Measurements from ENCODE around the gene APBA1. TPM values are rescaled to one million over a fixed set of nuclear protein-coding genes. Genes with fewer than 3 reads are reported as not detected.

APBA1 gene
- total RNA-seq, 4 donors from 2014 or later, result 3.3 to 9.7 (median 5.2) TPM

DNA sequence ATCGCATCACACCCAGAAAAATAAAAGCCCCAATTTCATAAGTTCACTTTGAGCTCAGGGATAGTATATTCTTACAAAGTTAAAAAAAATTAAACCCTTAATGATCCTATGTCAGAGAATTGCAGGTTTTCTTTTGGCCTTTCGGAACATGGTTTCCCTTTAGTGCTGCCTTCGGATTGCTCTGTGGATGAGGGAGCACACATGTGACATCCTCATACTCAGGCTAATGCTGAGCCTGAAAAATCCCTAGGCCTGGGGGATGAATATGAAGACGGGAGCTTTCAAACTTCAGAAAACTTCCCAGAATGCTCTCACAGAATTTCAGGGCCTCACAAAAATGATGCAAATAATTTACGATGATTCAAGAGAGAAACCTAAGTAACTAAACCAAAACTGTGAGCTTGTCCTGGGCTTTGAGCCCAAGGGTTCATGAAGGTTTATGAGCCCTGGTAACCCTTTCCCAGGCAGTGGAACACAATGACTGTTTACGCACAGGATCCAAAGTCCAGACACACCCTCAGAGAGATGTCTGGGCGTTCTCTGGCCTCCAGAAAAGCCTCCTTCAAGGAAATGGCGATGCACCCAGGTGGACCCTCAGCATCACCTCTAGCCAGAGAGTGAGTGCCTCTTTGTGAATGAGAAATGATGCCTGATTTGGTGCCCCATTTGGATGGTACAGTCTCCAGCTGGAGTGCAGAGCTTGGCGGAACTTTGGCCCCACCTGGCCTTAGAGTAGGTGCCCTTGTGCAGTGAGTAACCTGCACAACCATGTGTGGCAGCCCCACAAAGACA is 201.8 kb downstream of the APBA1 start:
- peaks cover 0 to 10% (median 0%) of the 10 kb centered on the region in 4 donors for H3K36me3 ChIP-seq
- intact Hi-C loops (cut with DNase I), result no loop called here
- H3K9me3 ChIP-seq, result no peaks in the 10 kb centered on the region
- no peaks in the 10 kb centered on the region for H3K27me3 ChIP-seq
- H3K4me3 ChIP-seq, result no peak overlapping the region
- no peak overlapping the region for H3K27ac ChIP-seq (replicated peaks in 1 of 4)
- TF ChIP-seq POLR2AphosphoS5 (IDR thresholded peaks at IDR 0.05), result no peak
- TF ChIP-seq, protein P1, sequence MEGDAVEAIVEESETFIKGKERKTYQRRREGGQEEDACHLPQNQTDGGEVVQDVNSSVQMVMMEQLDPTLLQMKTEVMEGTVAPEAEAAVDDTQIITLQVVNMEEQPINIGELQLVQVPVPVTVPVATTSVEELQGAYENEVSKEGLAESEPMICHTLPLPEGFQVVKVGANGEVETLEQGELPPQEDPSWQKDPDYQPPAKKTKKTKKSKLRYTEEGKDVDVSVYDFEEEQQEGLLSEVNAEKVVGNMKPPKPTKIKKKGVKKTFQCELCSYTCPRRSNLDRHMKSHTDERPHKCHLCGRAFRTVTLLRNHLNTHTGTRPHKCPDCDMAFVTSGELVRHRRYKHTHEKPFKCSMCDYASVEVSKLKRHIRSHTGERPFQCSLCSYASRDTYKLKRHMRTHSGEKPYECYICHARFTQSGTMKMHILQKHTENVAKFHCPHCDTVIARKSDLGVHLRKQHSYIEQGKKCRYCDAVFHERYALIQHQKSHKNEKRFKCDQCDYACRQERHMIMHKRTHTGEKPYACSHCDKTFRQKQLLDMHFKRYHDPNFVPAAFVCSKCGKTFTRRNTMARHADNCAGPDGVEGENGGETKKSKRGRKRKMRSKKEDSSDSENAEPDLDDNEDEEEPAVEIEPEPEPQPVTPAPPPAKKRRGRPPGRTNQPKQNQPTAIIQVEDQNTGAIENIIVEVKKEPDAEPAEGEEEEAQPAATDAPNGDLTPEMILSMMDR (IDR thresholded peaks at IDR 0.05), result no peak
- no peak for TF ChIP-seq EP300 (IDR thresholded peaks at IDR 0.05)
- TF ChIP-seq POLR2A (IDR thresholded peaks at IDR 0.05; ENCODE audit: low read depth), result no peak
- WGBS, result 93% methylated on average over 9 of the region's 9 CpGs
- DNase-seq (ENCODE audit: extremely low spot score), result no peak
- peaks cover 0 to 15% (median 11%) of the 10 kb centered on the region in 4 donors for H3K4me1 ChIP-seq

DNA sequence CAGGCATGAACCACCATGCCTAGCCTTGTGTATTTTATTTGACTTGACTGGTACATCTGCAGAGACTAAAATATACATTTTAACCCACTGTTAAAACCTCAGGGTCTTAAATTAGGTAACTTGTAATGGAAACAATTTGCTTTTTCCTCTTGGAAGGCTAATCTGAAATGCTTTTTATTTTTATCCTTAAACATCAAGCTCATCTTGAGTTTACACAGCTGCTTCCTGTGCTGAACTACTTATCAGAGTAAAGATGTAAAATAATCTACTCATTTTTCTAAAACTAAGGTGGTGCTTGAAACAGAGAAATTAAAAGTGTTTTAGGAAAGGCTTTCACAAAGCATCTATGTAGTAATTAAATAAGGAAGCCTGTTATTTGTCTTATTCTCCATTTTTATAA is 203.0 kb downstream of the APBA1 start:
- intact Hi-C loops (cut with DNase I), result no loop called here
- Histone ChIP-seq H3K36me3 (peaks cover 0 to 10% (median 0%) of the 10 kb centered on the region in 4 donors), H3K27ac (replicated peaks in 1 of 4) (no peak overlapping the region), H3K4me1 (peaks cover 0 to 19% (median 17%) of the 10 kb centered on the region in 4 donors), H3K4me3 (no peak overlapping the region), H3K27me3 (no peaks in the 10 kb centered on the region), H3K9me3 (no peaks in the 10 kb centered on the region)
- no peak for TF ChIP-seq POLR2AphosphoS5 (IDR thresholded peaks at IDR 0.05)
- TF ChIP-seq EP300 (IDR thresholded peaks at IDR 0.05), result no peak
- TF ChIP-seq, protein P1 (IDR thresholded peaks at IDR 0.05), result no peak
- TF ChIP-seq POLR2A (IDR thresholded peaks at IDR 0.05; ENCODE audit: low read depth), result no peak
- no peak for DNase-seq (ENCODE audit: extremely low spot score)

DNA sequence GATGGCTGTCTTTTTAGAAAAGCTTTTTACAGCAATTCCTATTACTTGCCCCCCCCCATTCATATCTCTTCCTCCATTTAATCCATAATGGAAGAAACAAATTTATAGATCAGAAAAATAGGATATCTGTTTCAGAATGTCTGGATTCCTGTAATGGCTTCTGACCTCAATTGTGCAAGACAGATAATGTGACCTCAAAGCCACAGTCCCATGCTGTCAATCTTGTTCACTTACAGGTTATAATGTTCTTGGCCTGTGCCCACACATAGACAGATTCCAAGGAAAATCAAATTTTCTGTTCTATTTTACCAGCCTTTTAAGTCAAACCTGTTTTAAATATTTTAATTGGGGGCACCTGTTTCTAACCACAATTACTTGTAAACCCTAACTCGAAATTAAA is 203.8 kb downstream of the APBA1 start:
- H3K4me1 ChIP-seq, result peaks cover 0 to 19% (median 17%) of the 10 kb centered on the region in 4 donors
- no peak for TF ChIP-seq POLR2A (IDR thresholded peaks at IDR 0.05; ENCODE audit: low read depth)
- TF ChIP-seq POLR2AphosphoS5 (IDR thresholded peaks at IDR 0.05), result no peak
- TF ChIP-seq EP300 (IDR thresholded peaks at IDR 0.05), result no peak
- TF ChIP-seq, protein P1 (IDR thresholded peaks at IDR 0.05), result no peak
- H3K9me3 ChIP-seq, result no peaks in the 10 kb centered on the region
- no peak overlapping the region for H3K27ac ChIP-seq (replicated peaks in 1 of 4)
- peaks cover 0 to 10% (median 0%) of the 10 kb centered on the region in 4 donors for H3K36me3 ChIP-seq
- H3K4me3 ChIP-seq, result no peak overlapping the region
- no peak for DNase-seq (ENCODE audit: extremely low spot score)
- intact Hi-C loops (cut with DNase I), result no loop called here
- 96% methylated on average over 1 of the region's 1 CpG for WGBS
- no peaks in the 10 kb centered on the region for H3K27me3 ChIP-seq

DNA sequence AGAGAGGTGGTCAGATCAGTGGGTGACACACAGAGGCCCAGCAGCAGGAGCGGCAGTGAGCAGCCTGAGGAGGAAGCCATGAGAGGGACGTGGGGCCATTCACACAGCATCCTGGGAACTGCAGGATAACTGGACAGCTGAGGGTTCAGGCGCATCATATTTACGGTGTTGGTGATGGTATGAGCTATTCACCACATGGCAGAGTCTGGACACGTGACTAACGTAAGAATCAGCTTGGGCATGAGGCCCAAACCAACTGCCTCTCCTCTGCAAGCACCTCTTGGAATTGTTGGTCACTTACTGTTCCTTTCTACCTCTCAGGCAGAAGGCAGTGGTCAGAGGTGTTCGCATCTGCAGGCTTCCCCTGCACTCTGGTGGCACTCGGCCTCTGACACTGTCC is 206.0 kb downstream of the APBA1 start:
- TF ChIP-seq POLR2A (IDR thresholded peaks at IDR 0.05; ENCODE audit: low read depth) (no peak), POLR2AphosphoS5 (IDR thresholded peaks at IDR 0.05) (no peak), EP300 (IDR thresholded peaks at IDR 0.05) (no peak)
- TF ChIP-seq, protein P1 (IDR thresholded peaks at IDR 0.05), result no peak

More for the DNA sequence above, 206.0 kb downstream of the APBA1 start:
- H3K4me1 ChIP-seq, result peaks cover 0 to 19% (median 17%) of the 10 kb centered on the region in 4 donors
- no peaks in the 10 kb centered on the region for H3K27me3 ChIP-seq
- no peak overlapping the region for H3K4me3 ChIP-seq
- intact Hi-C loops (cut with DNase I), result no loop called here
- H3K36me3 ChIP-seq, result peaks cover 0 to 10% (median 0%) of the 10 kb centered on the region in 4 donors
- H3K27ac ChIP-seq (replicated peaks in 1 of 4), result peak overlapping the region in 3 of 4 donors; percentile 34 to 50 (median 35)
- no peaks in the 10 kb centered on the region for H3K9me3 ChIP-seq
- DNase-seq (ENCODE audit: extremely low spot score), result no peak
- WGBS, result 84% methylated on average over 5 of the region's 8 CpGs

Data from esophagus muscularis mucosa (tissue), 4 donors.